MCF 10A (cell line): ENCODE data around the gene AGBL4. TPM values are rescaled to one million over a fixed set of nuclear protein-coding genes. Genes with fewer than 3 reads are reported as not detected.
A peak's percentile ranks its signal among the peaks of the same experiment; 100 is the strongest.

Source experiments
- BruUV-seq: library from RNA; stranded (reverse); fragments of 400-500 nt; replicated peaks from 2 replicates; lab custom pipeline; 2021; lab: Mats Ljungman, UMichigan
- CTCF ChIA-PET: fragments of 300-600 bp; sonication (Branson Sonifier 250); formaldehyde crosslinking; extraction: SDS; loops from one replicate; lab custom pipeline; 2021; ENCODE audit warnings: antibody characterized with exemption, inconsistent platforms; lab: Yijun Ruan, JAX
- POLR2A ChIA-PET: fragments of 300-600, 350-650 bp; sonication (Branson Sonifier 250); formaldehyde crosslinking; extraction: SDS; loops from one replicate; lab custom pipeline; 2020; ENCODE audit warnings: antibody characterized with exemption, inconsistent platforms; lab: Yijun Ruan, JAX
- DNase-seq: peaks from one replicate; pipeline ENCODE4 v3.0.0-alpha.2; 2018; ENCODE audit not compliant: unreplicated experiment
- H3K27ac Mint-ChIP-seq: one replicate; pipeline ENCODE4 v1.8.0; 2022; ENCODE audit warnings: mild to moderate bottlenecking, low read depth, mixed read lengths; ENCODE audit not compliant: unreplicated experiment
- H3K27me3 Mint-ChIP-seq: one replicate; pipeline ENCODE4 v1.8.0; 2022; ENCODE audit warnings: mixed read lengths; ENCODE audit not compliant: insufficient read depth, unreplicated experiment
- H3K36me3 Mint-ChIP-seq: one replicate; pipeline ENCODE4 v1.8.0; 2022; ENCODE audit warnings: mild to moderate bottlenecking, moderate library complexity, mixed read lengths; ENCODE audit not compliant: insufficient read depth, unreplicated experiment
- H3K4me1 Mint-ChIP-seq: one replicate; pipeline ENCODE4 v1.8.0; 2022; ENCODE audit warnings: mixed read lengths; ENCODE audit not compliant: insufficient read depth, unreplicated experiment
- H3K4me3 Mint-ChIP-seq: one replicate; pipeline ENCODE4 v1.8.0; 2022; ENCODE audit warnings: mild to moderate bottlenecking, moderate library complexity, mixed read lengths; ENCODE audit not compliant: unreplicated experiment
- H3K9me3 Mint-ChIP-seq: one replicate; pipeline ENCODE4 v1.8.0; 2022; ENCODE audit warnings: mixed read lengths; ENCODE audit not compliant: unreplicated experiment
- CTCF ChIP-seq: fragments of 200-600 bp; IDR thresholded peaks from one replicate; pipeline ENCODE4 v1.8.0; 2022; ENCODE audit warnings: antibody characterized with exemption, mild to moderate bottlenecking; ENCODE audit not compliant: unreplicated experiment
- intact Hi-C: fragments of 100-400 bp; cut with micrococcal nuclease; formaldehyde crosslinking; loops from 2 replicates; pipeline ENCODE4 v1.14.1; 2022
- total RNA-seq: library from RNA; stranded (reverse); gene quantifications from 2 replicates; pipeline ENCODE4 v1.2.3, GENCODE V29; 2022

The AGBL4 gene
- total RNA-seq, 1 experiment from 2014 or later: not detected

- no peaks in the 10 kb centered on the region for H3K9me3 Mint-ChIP-seq
- intact Hi-C loops: no loop called here
- DNase-seq: peak; percentile 1
- POLR2A ChIA-PET: no interaction called here
- H3K36me3 Mint-ChIP-seq: no peaks in the 10 kb centered on the region
- no peaks in the 10 kb centered on the region for H3K4me1 Mint-ChIP-seq
- H3K4me3 Mint-ChIP-seq: no peak overlapping the region
- BruUV-seq: no TSS peak
- no peaks in the 10 kb centered on the region for H3K27me3 Mint-ChIP-seq
- H3K27ac Mint-ChIP-seq: no peak overlapping the region
- CTCF ChIA-PET: interaction anchor here (0.6 to 3.1 kb wide), 4 partner anchors 10 to 57 kb away, joined by 3 to 9 read pairs (median 4); no protein-coding TSS in a partner anchor
- TF ChIP-seq CTCF: no peak
Measured at GRCh38 chr1:48903291-48903690, 1120.5 kb downstream of the AGBL4 start.

- ChIA-PET POLR2A (no interaction called here), CTCF (interaction anchor here (1.3 kb wide), 1 partner anchor 28 kb away, joined by 3 read pairs; no protein-coding TSS in a partner anchor)
- no TSS peak for BruUV-seq
- Mint-ChIP-seq H3K36me3 (no peaks in the 10 kb centered on the region), H3K4me1 (no peaks in the 10 kb centered on the region), H3K27ac (no peak overlapping the region), H3K4me3 (no peak overlapping the region), H3K9me3 (no peaks in the 10 kb centered on the region), H3K27me3 (no peaks in the 10 kb centered on the region)
- TF ChIP-seq CTCF: no peak
- DNase-seq: no peak
- intact Hi-C loops: no loop called here
Measured at GRCh38 chr1:48898894-48899293, 1124.9 kb downstream of the AGBL4 start.

- ChIA-PET POLR2A (no interaction called here), CTCF (interaction anchor here (0.7 to 1.8 kb wide), 3 partner anchors 11 to 26 kb away, joined by 4 to 7 read pairs (median 4); no protein-coding TSS in a partner anchor)
- intact Hi-C loops: no loop called here
- Mint-ChIP-seq H3K4me1 (no peaks in the 10 kb centered on the region), H3K27ac (no peak overlapping the region), H3K4me3 (no peak overlapping the region), H3K9me3 (no peaks in the 10 kb centered on the region), H3K27me3 (no peaks in the 10 kb centered on the region), H3K36me3 (no peaks in the 10 kb centered on the region)
- no peak for DNase-seq
- no TSS peak for BruUV-seq
- no peak for TF ChIP-seq CTCF
Measured at GRCh38 chr1:48889615-48890014, 1134.1 kb downstream of the AGBL4 start.

- Mint-ChIP-seq H3K9me3 (no peaks in the 10 kb centered on the region), H3K27me3 (no peaks in the 10 kb centered on the region), H3K36me3 (no peaks in the 10 kb centered on the region), H3K27ac (no peak overlapping the region), H3K4me3 (no peak overlapping the region), H3K4me1 (no peaks in the 10 kb centered on the region)
- DNase-seq: no peak
- no TSS peak for BruUV-seq
- TF ChIP-seq CTCF: no peak
- CTCF ChIA-PET: interaction anchor here (0.6 to 1.8 kb wide), 4 partner anchors 11 to 73 kb away, joined by 3 to 7 read pairs (median 4); no protein-coding TSS in a partner anchor
- POLR2A ChIA-PET: no interaction called here
- intact Hi-C loops: no loop called here
Measured at GRCh38 chr1:48889082-48889481, 1134.7 kb downstream of the AGBL4 start.
